GM23248 (cell line): ENCODE data around the gene DUOX2.

Source experiments
- EZH2 ChIP-seq: fragments of 200-600 bp; sonication (generic); IDR thresholded peaks from 2 replicates; pipeline ENCODE4 v1.6.1; 2018; ENCODE audit warnings: antibody characterized with exemption, mild to moderate bottlenecking; ENCODE audit not compliant: insufficient read depth, poor library complexity, severe bottlenecking
- EZH2phosphoT487 ChIP-seq: fragments of 200-600 bp; sonication (generic); IDR thresholded peaks from 2 replicates; pipeline ENCODE4 v1.6.1; 2018; ENCODE audit warnings: antibody characterized with exemption, moderate library complexity, mild to moderate bottlenecking, low read depth; ENCODE audit not compliant: insufficient read depth

DNA sequence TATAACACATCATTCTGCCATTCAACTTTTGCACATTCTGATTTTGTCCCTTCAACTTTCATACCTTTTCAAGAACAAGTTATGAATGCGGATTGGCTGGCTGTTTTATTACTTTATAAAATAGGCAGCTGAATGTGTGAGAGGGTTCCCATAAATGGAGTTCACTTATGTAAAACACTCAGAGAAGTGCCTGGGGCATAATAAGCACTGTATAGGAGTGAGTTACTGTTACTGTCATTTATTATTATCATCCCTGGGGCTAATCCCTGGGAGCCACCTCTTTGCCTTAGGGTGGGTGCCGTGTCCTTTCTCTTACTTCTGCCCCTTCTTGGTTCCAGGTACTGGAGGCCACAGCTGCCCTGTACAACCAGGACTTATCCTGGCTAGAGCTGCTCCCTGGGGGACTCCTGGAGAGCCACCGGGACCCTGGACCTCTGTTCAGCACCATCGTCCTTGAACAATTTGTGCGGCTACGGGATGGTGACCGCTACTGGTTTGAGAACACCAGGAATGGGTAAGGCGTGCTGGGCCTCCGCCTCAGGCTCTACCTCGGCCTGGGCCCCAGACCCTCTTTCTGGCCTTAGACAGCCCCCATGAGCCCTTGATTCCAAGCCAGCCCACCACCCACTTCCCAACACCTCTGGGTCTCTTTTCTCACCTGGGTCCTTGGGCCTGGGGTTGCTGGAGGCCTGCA lies 26.7 kb upstream of the DUOX2 start:
- TF ChIP-seq EZH2 (no peak), EZH2phosphoT487 (no peak)
